ENCODE measurements around the gene FLT3. TPM values are rescaled to one million over a fixed set of nuclear protein-coding genes. Genes with fewer than 3 reads are reported as not detected.

FLT3 gene
- total RNA-seq, 4 donors from 2014 or later = 0.47 to 1.2 (median 1.2) TPM

DNA sequence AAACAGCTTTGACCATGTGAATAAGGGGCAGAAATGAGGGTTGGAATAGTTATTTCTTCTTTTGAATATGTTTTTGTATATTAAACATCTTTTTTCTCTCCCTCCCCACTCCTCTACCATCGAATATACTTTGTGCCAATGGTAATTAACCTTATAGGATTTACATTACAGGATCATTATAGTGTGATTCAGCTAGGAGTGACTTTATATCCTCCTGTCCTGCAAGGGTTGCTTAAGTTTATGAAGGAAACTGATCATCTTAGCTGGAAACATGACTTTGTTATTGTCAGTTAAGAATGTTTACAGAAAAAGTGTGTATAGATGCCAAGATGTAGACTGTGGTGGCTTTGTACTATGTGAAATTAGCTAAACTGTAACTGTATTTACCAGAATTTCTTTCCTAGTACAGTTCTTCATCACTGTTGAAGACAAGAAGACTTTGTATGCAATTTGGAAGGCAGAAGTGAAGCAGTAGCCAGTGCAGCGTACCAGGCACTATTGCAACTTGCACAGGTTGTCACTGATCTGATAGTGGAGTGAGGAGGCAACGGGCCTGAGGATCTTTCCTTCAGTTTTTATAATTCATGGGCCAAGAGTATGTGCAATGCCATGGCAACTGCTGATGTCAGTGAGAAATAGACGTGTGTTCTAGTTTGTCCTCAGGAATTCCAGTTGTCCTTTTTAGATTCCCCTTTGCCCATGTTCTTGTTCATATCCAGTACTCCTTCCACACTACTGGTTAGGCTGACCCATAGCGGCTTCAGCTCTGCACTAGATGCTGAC is 29.7 kb upstream of the FLT3 start:
- H3K36me3 ChIP-seq = no peaks in the 10 kb centered on the region
- no peak for TF ChIP-seq POLR2AphosphoS5 (IDR thresholded peaks at IDR 0.05)
- TF ChIP-seq, protein P1, sequence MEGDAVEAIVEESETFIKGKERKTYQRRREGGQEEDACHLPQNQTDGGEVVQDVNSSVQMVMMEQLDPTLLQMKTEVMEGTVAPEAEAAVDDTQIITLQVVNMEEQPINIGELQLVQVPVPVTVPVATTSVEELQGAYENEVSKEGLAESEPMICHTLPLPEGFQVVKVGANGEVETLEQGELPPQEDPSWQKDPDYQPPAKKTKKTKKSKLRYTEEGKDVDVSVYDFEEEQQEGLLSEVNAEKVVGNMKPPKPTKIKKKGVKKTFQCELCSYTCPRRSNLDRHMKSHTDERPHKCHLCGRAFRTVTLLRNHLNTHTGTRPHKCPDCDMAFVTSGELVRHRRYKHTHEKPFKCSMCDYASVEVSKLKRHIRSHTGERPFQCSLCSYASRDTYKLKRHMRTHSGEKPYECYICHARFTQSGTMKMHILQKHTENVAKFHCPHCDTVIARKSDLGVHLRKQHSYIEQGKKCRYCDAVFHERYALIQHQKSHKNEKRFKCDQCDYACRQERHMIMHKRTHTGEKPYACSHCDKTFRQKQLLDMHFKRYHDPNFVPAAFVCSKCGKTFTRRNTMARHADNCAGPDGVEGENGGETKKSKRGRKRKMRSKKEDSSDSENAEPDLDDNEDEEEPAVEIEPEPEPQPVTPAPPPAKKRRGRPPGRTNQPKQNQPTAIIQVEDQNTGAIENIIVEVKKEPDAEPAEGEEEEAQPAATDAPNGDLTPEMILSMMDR (IDR thresholded peaks at IDR 0.05) = no peak
- no peak for TF ChIP-seq EP300 (IDR thresholded peaks at IDR 0.05)
- no peak for TF ChIP-seq POLR2A (IDR thresholded peaks at IDR 0.05)
- H3K4me1 ChIP-seq = no peaks in the 10 kb centered on the region
- DNase-seq (ENCODE audit: low spot score in 2 of 2) = no peak
- no peaks in the 10 kb centered on the region for H3K9me3 ChIP-seq
- H3K27me3 ChIP-seq = no peaks in the 10 kb centered on the region
- H3K4me3 ChIP-seq = no peak overlapping the region
- WGBS = 67% methylated on average over 5 of the region's 5 CpGs
- H3K27ac ChIP-seq = no peak overlapping the region

DNA sequence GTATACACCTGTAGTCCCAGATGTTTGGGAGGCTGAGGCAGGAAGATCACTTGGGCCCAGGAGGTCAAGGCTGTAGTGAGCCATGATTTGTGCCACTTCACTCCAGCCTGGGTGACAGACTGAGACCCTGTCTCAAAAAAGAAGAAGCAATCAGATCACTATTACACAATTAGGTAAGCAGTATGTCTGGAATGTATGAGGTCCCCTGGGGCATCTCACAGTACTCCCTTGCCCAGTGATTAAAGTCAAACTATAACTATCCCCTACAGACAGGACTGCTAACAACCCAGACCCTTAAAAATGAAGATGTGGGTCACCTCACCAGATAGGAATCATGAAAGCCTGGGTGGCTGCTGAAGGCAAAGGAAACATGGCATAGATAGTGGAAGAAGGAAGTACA is 28.6 kb upstream of the FLT3 start:
- H3K36me3 ChIP-seq = no peaks in the 10 kb centered on the region
- DNase-seq (ENCODE audit: low spot score in 2 of 2) = no peak
- no peak overlapping the region for H3K27ac ChIP-seq
- no peaks in the 10 kb centered on the region for H3K9me3 ChIP-seq
- H3K27me3 ChIP-seq = no peaks in the 10 kb centered on the region
- TF ChIP-seq POLR2A (IDR thresholded peaks at IDR 0.05) (no peak), EP300 (IDR thresholded peaks at IDR 0.05) (no peak), POLR2AphosphoS5 (IDR thresholded peaks at IDR 0.05) (no peak)
- TF ChIP-seq, protein P1 (IDR thresholded peaks at IDR 0.05) = no peak
- H3K4me3 ChIP-seq = no peak overlapping the region
- no peaks in the 10 kb centered on the region for H3K4me1 ChIP-seq

DNA sequence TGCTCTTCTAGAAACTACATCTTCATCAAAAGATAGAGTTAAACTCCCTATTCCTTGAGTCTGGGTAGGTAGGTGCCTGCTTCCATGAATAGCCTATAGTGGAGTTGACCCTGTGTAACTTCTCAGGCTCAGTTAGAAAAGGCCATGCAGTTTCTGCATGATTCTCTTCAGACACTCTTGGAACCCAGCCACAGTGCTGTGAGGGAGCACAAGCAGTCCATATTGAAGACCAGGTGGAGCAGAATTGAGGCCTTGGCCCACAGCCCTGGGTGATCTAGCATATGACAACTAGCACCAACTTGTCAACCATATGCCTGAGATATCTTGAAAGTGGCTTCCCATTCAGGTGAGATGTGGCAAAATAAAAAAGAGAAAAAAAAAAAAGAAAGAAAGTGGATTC is 27.7 kb upstream of the FLT3 start:
- Histone ChIP-seq H3K36me3 (no peaks in the 10 kb centered on the region), H3K4me1 (no peaks in the 10 kb centered on the region), H3K27me3 (no peaks in the 10 kb centered on the region), H3K4me3 (no peak overlapping the region), H3K9me3 (no peaks in the 10 kb centered on the region), H3K27ac (no peak overlapping the region)
- no peak for DNase-seq (ENCODE audit: low spot score in 2 of 2)
- TF ChIP-seq, protein P1 (IDR thresholded peaks at IDR 0.05) = no peak
- TF ChIP-seq POLR2AphosphoS5 (IDR thresholded peaks at IDR 0.05) (no peak), POLR2A (IDR thresholded peaks at IDR 0.05) (no peak), EP300 (IDR thresholded peaks at IDR 0.05) (no peak)

DNA sequence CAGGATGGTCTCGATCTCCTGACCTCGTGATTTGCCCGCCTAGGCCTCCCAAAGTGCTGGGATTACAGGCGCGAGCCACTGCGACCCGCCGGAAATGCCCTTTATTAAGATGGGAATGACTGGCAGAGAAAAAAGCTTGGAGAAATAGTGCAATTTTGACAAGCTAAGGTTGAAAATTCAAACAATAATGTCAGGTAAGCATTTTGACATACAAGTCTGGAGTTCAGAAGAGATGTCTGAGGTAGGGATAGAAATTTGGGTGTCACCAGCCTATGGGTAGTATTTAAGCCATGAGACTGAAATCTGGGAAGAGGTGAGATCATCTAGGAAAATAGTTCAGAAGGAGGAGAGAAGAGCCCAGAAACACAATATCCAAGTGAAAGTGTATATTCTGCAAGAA is 20.8 kb upstream of the FLT3 start:
- no peaks in the 10 kb centered on the region for H3K9me3 ChIP-seq
- H3K36me3 ChIP-seq = no peaks in the 10 kb centered on the region
- 94% methylated on average over 8 of the region's 8 CpGs for WGBS
- DNase-seq (ENCODE audit: low spot score in 2 of 2) = no peak
- peaks cover 10% of the 10 kb centered on the region for H3K27me3 ChIP-seq
- TF ChIP-seq POLR2AphosphoS5 (IDR thresholded peaks at IDR 0.05) (no peak), POLR2A (IDR thresholded peaks at IDR 0.05) (no peak), EP300 (IDR thresholded peaks at IDR 0.05) (no peak)
- TF ChIP-seq, protein P1 (IDR thresholded peaks at IDR 0.05) = no peak
- no peak overlapping the region for H3K27ac ChIP-seq
- no peak overlapping the region for H3K4me3 ChIP-seq
- H3K4me1 ChIP-seq = no peaks in the 10 kb centered on the region

DNA sequence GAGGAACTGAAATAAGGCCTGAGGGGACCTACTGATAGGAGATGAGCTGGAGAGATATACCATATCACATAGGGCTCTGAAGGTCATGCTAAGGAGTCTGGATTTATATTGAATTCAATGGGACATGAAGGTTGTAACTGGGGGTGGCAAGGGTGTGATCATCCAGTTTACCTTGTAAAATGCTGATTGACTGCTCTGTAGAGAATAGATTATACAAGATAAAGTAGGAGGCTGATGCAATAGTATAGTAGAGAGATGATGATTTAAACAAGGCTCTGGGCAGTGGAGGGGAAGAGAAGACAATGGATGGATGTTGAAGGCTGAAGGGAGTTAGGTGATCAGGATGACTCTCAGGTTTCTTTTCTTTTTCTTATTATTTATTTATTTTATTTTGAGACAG is 19.9 kb upstream of the FLT3 start:
- peaks cover 10% of the 10 kb centered on the region for H3K27me3 ChIP-seq
- no peaks in the 10 kb centered on the region for H3K36me3 ChIP-seq
- no peaks in the 10 kb centered on the region for H3K9me3 ChIP-seq
- no peak for DNase-seq (ENCODE audit: low spot score in 2 of 2)
- TF ChIP-seq POLR2A (IDR thresholded peaks at IDR 0.05) (no peak), POLR2AphosphoS5 (IDR thresholded peaks at IDR 0.05) (no peak), EP300 (IDR thresholded peaks at IDR 0.05) (no peak)
- TF ChIP-seq, protein P1 (IDR thresholded peaks at IDR 0.05) = no peak
- H3K27ac ChIP-seq = no peak overlapping the region
- H3K4me3 ChIP-seq = no peak overlapping the region
- no peaks in the 10 kb centered on the region for H3K4me1 ChIP-seq
